Transverse colon (tissue), 4 donors: ENCODE measurements around the gene GDPD5. TPM values are rescaled to one million over a fixed set of nuclear protein-coding genes. Genes with fewer than 3 reads are reported as not detected.

ENCODE experiments used
- DNase-seq: peaks from one replicate; pipeline ENCODE4 v3.0.0-alpha.2; 2019
- H3K27ac ChIP-seq, 4 donors: fragments of 200-600 bp; sonication (generic); 2 replicates each; pipeline ENCODE4 v1.5.1; 2016 to 2018; ENCODE audit warnings: inconsistent platforms in 4 of 4
- H3K27me3 ChIP-seq: fragments of 200-600 bp; sonication (generic); 2 replicates; pipeline ENCODE4 v1.5.1; 2017; ENCODE audit warnings: inconsistent platforms
- H3K36me3 ChIP-seq, 4 donors: fragments of 200-600 bp; sonication (generic); 2 replicates each; pipeline ENCODE4 v1.5.1; 2017 to 2019; ENCODE audit warnings: inconsistent platforms in 4 of 4
- H3K4me1 ChIP-seq, 4 donors: fragments of 200-600 bp; sonication (generic); 2 replicates each; pipeline ENCODE4 v1.5.1; 2017 to 2020; ENCODE audit warnings: inconsistent platforms in 4 of 4
- H3K4me3 ChIP-seq, 4 donors: fragments of 200-600 bp; sonication (generic); 1 replicate in 1 of 4; 2 replicates in 3 of 4; pipeline versions ENCODE4 v1.5.1 to v1.6.1; 2017 to 2019; ENCODE audit warnings: inconsistent platforms in 4 of 4
- H3K9me3 ChIP-seq, 2 donors: fragments of 200-600 bp; sonication (generic); 2 replicates each; pipeline ENCODE4 v1.5.1; 2017 to 2019; ENCODE audit warnings: inconsistent platforms in 2 of 2
- EP300 ChIP-seq: sonication (generic); formaldehyde crosslinking; IDR thresholded peaks from one replicate; pipeline ENCODE4 v1.6.1; 2017; ENCODE audit warnings: antibody characterized with exemption, low read depth
- POLR2A ChIP-seq: fragments of 450-650 bp; IDR thresholded peaks from one replicate; pipeline ENCODE4 v1.6.1; 2016; ENCODE audit warnings: antibody characterized with exemption, mild to moderate bottlenecking, moderate library complexity
- POLR2AphosphoS5 ChIP-seq, 3 donors: sonication (generic); formaldehyde crosslinking; IDR thresholded peaks; one replicate each; pipeline ENCODE4 v1.6.1; 2016; ENCODE audit warnings: antibody characterized with exemption in 3 of 3
- WGBS, 2 donors: methylation state at CpG; one replicate each; pipeline ENCODE4 v1.1.5; 2018; ENCODE audit warnings: low coverage in 1 of 2; 5-methylcytosine and 5-hydroxymethylcytosine counted together
- in situ Hi-C, 4 donors: fragments of 200-750 bp; cut with MboI; loops; one replicate each; pipeline versions ENCODE4 v1.15.0 to v1.15.1; 2017; ENCODE audit warnings: low sequenced_read_pairs in 3 of 4, low pct_ligation_motif_present in 1 of 4, low pct_unique_long_range_greater_than_20kb in 1 of 4
- intact Hi-C: fragments of 100-400 bp; cut with DNase I; formaldehyde crosslinking; loops from one replicate; pipeline ENCODE4 v1.15.1; 2023; ENCODE audit warnings: low total_unique reads
- total RNA-seq, 4 donors: library from RNA; depleted of rRNA; stranded (reverse); fragments of >200 nt; gene quantifications; one replicate each; pipeline ENCODE4 v1.1.0, GENCODE V29; 2016
- TF ChIP-seq, protein P1 (sequence below), 5 experiments: fragments of 200-600 bp in 3 of 5; fragments of 450-650 bp in 2 of 5; sonication (generic) in 3 of 5; IDR thresholded peaks; 1 replicate in 2 of 5; 2 replicates in 3 of 5; pipeline ENCODE4 v1.5.1; 2016 to 2017; ENCODE audit warnings: antibody characterized with exemption in 5 of 5, inconsistent platforms in 3 of 5, mild to moderate bottlenecking in 2 of 5, moderate library complexity in 1 of 5

The GDPD5 gene
- total RNA-seq, 4 donors from 2014 or later: 3.7 to 10.1 (median 7.1) TPM; not detected in 1

DNA sequence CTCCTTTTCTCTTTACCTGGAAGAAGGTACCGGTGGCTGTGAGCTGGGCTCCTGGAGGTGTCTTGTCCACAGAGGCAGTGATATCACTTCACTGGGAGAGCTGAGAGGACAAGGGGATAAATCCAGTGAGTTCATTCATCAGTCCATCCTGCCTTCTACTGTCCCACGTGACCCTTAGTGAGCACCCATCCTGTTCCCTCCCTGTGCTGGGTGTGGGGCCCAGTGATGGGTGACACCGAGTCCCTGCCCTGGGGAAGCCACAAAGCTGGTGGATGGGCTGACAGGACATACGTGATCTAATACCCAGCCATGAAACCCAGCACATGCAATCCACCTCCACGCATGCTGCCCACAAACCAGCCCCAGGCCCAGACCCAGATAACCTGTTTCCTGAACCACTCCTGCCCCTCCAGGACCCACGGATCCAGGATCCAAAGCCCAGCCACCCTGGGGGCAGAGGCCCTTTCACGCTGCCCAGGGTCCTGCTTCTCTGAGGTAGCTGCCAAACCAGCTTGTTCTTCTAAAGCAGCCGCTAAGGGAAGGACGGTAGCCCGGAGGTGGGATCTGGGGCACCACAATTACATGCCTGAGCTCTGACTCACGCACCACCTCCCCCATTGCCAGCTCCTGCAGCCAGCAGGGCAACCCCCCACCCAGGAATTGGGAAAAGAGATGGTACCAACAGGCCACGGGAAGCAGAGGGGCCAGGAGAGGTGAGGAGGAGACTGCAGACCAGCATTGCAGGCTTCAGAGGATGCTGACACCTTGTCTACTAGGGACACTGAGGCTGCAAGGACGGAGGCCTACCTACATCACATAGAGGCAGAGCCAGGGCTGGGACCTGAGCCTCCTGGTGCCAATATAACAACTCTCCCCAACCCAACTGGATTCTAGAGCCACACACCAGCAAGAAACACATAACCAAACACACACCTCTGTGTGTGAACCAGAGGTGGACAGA, 35.2 kb downstream of the GDPD5 start:
- intact Hi-C loops: no loop called here
- TF ChIP-seq POLR2AphosphoS5 (IDR thresholded peaks at IDR 0.05): no peak
- no peak for TF ChIP-seq EP300
- TF ChIP-seq, protein P1, sequence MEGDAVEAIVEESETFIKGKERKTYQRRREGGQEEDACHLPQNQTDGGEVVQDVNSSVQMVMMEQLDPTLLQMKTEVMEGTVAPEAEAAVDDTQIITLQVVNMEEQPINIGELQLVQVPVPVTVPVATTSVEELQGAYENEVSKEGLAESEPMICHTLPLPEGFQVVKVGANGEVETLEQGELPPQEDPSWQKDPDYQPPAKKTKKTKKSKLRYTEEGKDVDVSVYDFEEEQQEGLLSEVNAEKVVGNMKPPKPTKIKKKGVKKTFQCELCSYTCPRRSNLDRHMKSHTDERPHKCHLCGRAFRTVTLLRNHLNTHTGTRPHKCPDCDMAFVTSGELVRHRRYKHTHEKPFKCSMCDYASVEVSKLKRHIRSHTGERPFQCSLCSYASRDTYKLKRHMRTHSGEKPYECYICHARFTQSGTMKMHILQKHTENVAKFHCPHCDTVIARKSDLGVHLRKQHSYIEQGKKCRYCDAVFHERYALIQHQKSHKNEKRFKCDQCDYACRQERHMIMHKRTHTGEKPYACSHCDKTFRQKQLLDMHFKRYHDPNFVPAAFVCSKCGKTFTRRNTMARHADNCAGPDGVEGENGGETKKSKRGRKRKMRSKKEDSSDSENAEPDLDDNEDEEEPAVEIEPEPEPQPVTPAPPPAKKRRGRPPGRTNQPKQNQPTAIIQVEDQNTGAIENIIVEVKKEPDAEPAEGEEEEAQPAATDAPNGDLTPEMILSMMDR (IDR thresholded peaks at IDR 0.05): no peak
- no peak for TF ChIP-seq POLR2A
- H3K9me3 ChIP-seq: no peaks in the 10 kb centered on the region
- H3K36me3 ChIP-seq: no peaks in the 10 kb centered on the region
- H3K27ac ChIP-seq: no peak overlapping the region
- 78% methylated on average over 13 of the region's 13 CpGs; no CpG with 5 or more reads in 1 of the 2 donors for WGBS, 2 donors
- H3K4me3 ChIP-seq: no peak overlapping the region
- H3K4me1 ChIP-seq: no peaks in the 10 kb centered on the region
- DNase-seq: no peak
- in situ Hi-C loops: no loop called here
- no peaks in the 10 kb centered on the region for H3K27me3 ChIP-seq

DNA sequence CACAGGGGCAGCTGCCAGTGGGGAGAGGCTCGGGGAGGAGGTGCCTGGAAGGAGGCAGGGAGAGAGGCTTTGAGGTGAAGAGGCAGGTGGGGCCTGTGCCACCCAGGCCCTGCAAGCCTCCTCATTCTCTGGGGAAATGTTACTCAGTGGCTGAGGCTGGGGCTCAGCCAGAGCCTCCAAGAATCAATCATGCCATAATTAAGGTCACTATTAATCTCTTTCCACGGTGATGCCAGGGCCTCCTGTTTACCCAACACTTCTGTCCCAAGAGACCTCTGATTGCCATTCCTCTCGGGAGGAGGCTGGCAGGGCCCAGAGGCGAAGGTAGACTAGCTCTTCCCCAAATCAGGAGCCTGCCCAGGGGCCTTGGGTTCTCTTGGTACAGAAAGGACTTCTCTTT, 38.4 kb downstream of the GDPD5 start:
- Histone ChIP-seq H3K36me3 (no peaks in the 10 kb centered on the region), H3K9me3 (no peaks in the 10 kb centered on the region), H3K27me3 (no peaks in the 10 kb centered on the region), H3K27ac (no peak overlapping the region), H3K4me1 (no peaks in the 10 kb centered on the region), H3K4me3 (no peak overlapping the region)
- TF ChIP-seq EP300 (no peak), POLR2A (no peak), POLR2AphosphoS5 (IDR thresholded peaks at IDR 0.05) (no peak)
- TF ChIP-seq, protein P1 (IDR thresholded peaks at IDR 0.05): no peak
- WGBS, 2 donors: 75% methylated on average over 4 of the region's 4 CpGs; no CpG with 5 or more reads in 1 of the 2 donors
- in situ Hi-C loops: no loop called here
- DNase-seq: no peak
- intact Hi-C loops: no loop called here

DNA sequence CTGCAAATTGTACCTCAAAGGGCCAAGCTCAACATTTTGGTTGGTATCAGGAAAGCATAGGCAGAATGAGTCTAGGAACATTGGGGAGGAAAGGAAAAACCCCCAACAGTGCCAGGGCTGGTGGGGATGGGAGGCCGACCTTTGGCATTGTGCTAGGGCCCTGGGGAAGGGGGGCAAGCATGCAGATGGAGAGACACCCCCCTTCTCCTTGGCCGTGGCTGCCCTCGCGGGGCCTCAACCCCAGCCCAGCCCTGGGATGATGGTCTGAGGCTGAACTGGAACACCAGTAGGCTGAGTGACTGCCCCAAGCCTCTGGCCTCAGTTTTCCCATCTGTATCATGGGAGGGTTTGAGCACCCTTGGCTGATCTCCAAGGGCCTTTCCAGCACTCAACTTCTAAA, 40.0 kb downstream of the GDPD5 start:
- TF ChIP-seq, protein P1 (IDR thresholded peaks at IDR 0.05): no peak
- TF ChIP-seq EP300 (no peak), POLR2A (no peak), POLR2AphosphoS5 (IDR thresholded peaks at IDR 0.05) (no peak)
- DNase-seq: no peak
- no peaks in the 10 kb centered on the region for H3K27me3 ChIP-seq
- H3K4me3 ChIP-seq: no peak overlapping the region
- no peaks in the 10 kb centered on the region for H3K4me1 ChIP-seq
- no peaks in the 10 kb centered on the region for H3K36me3 ChIP-seq
- no peak overlapping the region for H3K27ac ChIP-seq
- in situ Hi-C loops: no loop called here
- intact Hi-C loops: no loop called here
- 73 to 100% methylated on average over 3 to 4 of the region's 4 CpGs for WGBS, 2 donors
- H3K9me3 ChIP-seq: no peaks in the 10 kb centered on the region

DNA sequence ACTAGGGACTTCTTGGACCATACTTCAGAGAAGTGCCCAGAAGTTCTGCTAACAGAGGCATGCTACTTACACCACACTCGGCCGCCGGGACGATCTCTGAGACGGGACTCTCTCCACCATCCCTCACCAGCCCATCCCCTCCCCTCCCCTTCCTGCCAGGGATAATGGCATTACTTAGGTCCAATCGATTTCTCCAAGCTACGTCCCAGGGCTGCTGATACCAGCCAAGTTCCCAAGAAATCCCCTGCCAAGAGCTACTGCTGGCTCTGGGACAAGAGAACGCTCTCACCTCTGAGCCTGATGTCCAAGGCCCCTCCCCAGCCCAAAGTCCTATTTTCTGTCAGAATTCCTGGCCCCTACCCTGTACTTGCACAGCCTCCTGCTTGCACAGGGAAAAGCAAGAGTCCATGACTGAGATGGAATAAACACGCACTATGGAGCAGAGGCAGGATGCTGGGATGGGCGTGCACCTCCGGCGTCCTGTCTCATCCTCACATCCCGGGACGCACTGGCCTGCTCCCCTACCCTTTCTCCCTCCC, 42.7 kb downstream of the GDPD5 start:
- WGBS, 2 donors: 88 to 100% methylated on average over 2 to 14 of the region's 14 CpGs
- intact Hi-C loops: no loop called here
- DNase-seq: no peak

More for the DNA sequence above, 42.7 kb downstream of the GDPD5 start:
- no peak overlapping the region for H3K27ac ChIP-seq
- no peaks in the 10 kb centered on the region for H3K27me3 ChIP-seq
- no peaks in the 10 kb centered on the region for H3K9me3 ChIP-seq
- no peaks in the 10 kb centered on the region for H3K4me1 ChIP-seq
- in situ Hi-C loops: no loop called here
- no peak overlapping the region for H3K4me3 ChIP-seq
- H3K36me3 ChIP-seq: no peaks in the 10 kb centered on the region
- TF ChIP-seq EP300 (no peak), POLR2A (no peak)
